Natural killer cell (primary cell): ENCODE data around the gene NPEPPS. TPM values are rescaled to one million over a fixed set of nuclear protein-coding genes. Genes with fewer than 3 reads are reported as not detected.
"Not testable (repeated sequence)": the region's sequence is repeated elsewhere in the genome, so short reads cannot be mapped to it uniquely, and the experiment has no call there.

ENCODE experiments used
- ATAC-seq, 3 donors: fragments of 150-1000 bp in 2 of 3; fragments of 200-7000 bp in 1 of 3; cut with Tn5 transposase; 1 replicate in 1 of 3; 2 replicates in 2 of 3; pipeline ENCODE4 v1.10.0; 2021; ENCODE audit warnings: mild to moderate bottlenecking in 2 of 3, moderate library complexity in 2 of 3
- DNase-seq, 2 donors: peaks; one replicate each; pipeline versions ENCODE4 v3.0.0 to v3.0.0-alpha.2; 2013 to 2021; ENCODE audit warnings: mixed read lengths in 1 of 2
- H3K27ac ChIP-seq: one replicate; pipeline ENCODE4 v1.5.1; 2013; ENCODE audit warnings: mild to moderate bottlenecking, low read length
- H3K27me3 ChIP-seq: one replicate; pipeline ENCODE4 v1.6.1; 2013; ENCODE audit warnings: low read length; ENCODE audit not compliant: control insufficient read depth, insufficient read depth
- H3K36me3 ChIP-seq: one replicate; pipeline ENCODE4 v1.6.1; 2013; ENCODE audit warnings: low read length; ENCODE audit not compliant: control insufficient read depth, insufficient read depth
- H3K4me1 ChIP-seq: one replicate; pipeline ENCODE4 v1.6.1; 2013; ENCODE audit warnings: low read length; ENCODE audit not compliant: control insufficient read depth, insufficient read depth
- H3K4me3 ChIP-seq: one replicate; pipeline ENCODE4 v1.5.1; 2013; ENCODE audit warnings: low read length
- H3K9me3 ChIP-seq: one replicate; pipeline ENCODE4 v1.6.1; 2013; ENCODE audit warnings: low read length; ENCODE audit not compliant: control insufficient read depth, insufficient read depth
- H3K27ac Mint-ChIP-seq, 2 donors: one replicate each; pipeline ENCODE4 v1.8.0; 2022; ENCODE audit warnings: mild to moderate bottlenecking in 2 of 2, mixed read lengths in 2 of 2, moderate library complexity in 1 of 2
- H3K27me3 Mint-ChIP-seq, 2 donors: one replicate each; pipeline ENCODE4 v1.8.0; 2022; ENCODE audit warnings: low read depth in 2 of 2, mixed read lengths in 2 of 2
- H3K36me3 Mint-ChIP-seq: one replicate; pipeline ENCODE4 v1.8.0; 2022; ENCODE audit warnings: mixed read lengths
- H3K4me1 Mint-ChIP-seq, 2 donors: one replicate each; pipeline ENCODE4 v1.8.0; 2022; ENCODE audit warnings: mixed read lengths in 2 of 2
- H3K4me3 Mint-ChIP-seq: one replicate; pipeline ENCODE4 v1.8.0; 2022; ENCODE audit warnings: mild to moderate bottlenecking, moderate library complexity, mixed read lengths
- H3K9me3 Mint-ChIP-seq, 2 donors: one replicate each; pipeline ENCODE4 v1.8.0; 2022; ENCODE audit warnings: mixed read lengths in 2 of 2
- WGBS: methylation state at CpG from one replicate; pipeline ENCODE4 v1.1.7; 2013; ENCODE audit warnings: missing lambda C conversion rate; ENCODE audit not compliant: insufficient coverage; 5-methylcytosine and 5-hydroxymethylcytosine counted together
- intact Hi-C: fragments of 100-400 bp; cut with micrococcal nuclease; formaldehyde crosslinking; loops from one replicate; pipeline ENCODE4 v1.14.2; 2022
- total RNA-seq, 4 donors: library from RNA; stranded (reverse); fragments of 120-200 nt in 1 of 4; gene quantifications; one replicate each; pipeline versions ENCODE4 v1.2.3 to v1.2.4, GENCODE V29; 2013 to 2022

The NPEPPS gene
- total RNA-seq, 3 donors from 2014 or later (not counting 1 experiment from before 2014, with no cell fraction given): 139 to 168 (median 153) TPM

- H3K27ac ChIP-seq, H3K36me3 Mint-ChIP-seq, H3K36me3 ChIP-seq, DNase-seq, H3K27me3 ChIP-seq, H3K27ac Mint-ChIP-seq, H3K4me1 ChIP-seq, H3K9me3 Mint-ChIP-seq, intact Hi-C loops, H3K4me3 ChIP-seq, ATAC-seq, H3K27me3 Mint-ChIP-seq, H3K9me3 ChIP-seq, H3K4me1 Mint-ChIP-seq, H3K4me3 Mint-ChIP-seq: not testable (repeated sequence)
- WGBS: 100% methylated on average over 1 of the region's 3 CpGs
Observed at GRCh38 chr17:47539085-47539484, 8.2 kb downstream of the NPEPPS start.

GRCh38 chr17:47541676-47542075, 10.8 kb downstream of the NPEPPS start:
- H3K27me3 ChIP-seq, H3K36me3 ChIP-seq, ATAC-seq, H3K27me3 Mint-ChIP-seq, intact Hi-C loops, H3K9me3 ChIP-seq, H3K4me1 ChIP-seq, H3K27ac ChIP-seq, H3K4me3 Mint-ChIP-seq, H3K9me3 Mint-ChIP-seq, H3K36me3 Mint-ChIP-seq, H3K4me3 ChIP-seq, H3K27ac Mint-ChIP-seq, DNase-seq, H3K4me1 Mint-ChIP-seq: not testable (repeated sequence)
- no CpG with 5 or more reads among the region's 2 CpGs for WGBS

DNA sequence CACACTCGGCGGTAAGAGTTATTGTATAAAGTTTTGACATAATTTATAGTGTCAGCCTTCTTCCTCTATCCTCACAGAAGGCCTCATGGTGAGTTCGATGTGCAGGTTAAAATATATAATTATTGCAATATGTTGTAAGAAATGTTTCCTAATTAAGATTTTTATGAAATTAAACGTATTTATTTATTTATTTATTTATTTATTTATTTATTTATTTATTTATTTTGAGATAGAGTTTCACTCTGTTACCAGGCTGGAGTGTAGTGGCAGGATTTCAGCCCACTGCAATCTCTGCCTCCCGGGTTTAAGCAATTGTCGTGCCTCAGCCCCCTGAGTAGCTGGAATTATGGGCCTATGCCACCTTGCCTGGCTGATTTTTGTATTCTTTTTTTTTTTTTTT, 13.4 kb downstream of the NPEPPS start:
- H3K36me3 ChIP-seq, H3K36me3 Mint-ChIP-seq, H3K9me3 Mint-ChIP-seq, H3K27ac Mint-ChIP-seq, H3K27me3 Mint-ChIP-seq, H3K4me3 Mint-ChIP-seq, H3K4me1 ChIP-seq, intact Hi-C loops, H3K4me1 Mint-ChIP-seq, ATAC-seq, H3K27ac ChIP-seq, H3K9me3 ChIP-seq, H3K4me3 ChIP-seq, DNase-seq, H3K27me3 ChIP-seq: not testable (repeated sequence)
- no CpG with 5 or more reads among the region's 6 CpGs for WGBS

DNA sequence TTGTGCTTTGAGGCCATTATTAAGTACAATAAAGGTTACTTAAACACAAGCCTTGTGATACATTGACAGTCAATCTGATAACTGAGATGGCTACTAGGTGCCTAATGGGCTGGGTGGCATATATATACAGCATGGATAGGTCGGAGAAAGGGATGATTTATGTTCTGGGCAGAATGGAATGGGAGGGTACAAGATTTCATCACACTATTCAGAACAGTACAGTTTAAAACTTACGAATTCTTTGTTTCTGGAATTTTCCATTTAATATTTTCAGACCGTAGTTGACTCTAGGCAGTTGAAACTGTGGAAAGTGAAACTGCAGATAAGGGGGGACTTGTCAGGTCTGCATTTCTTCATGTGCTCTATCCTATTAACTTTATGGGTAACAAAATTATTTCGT, 23.8 kb downstream of the NPEPPS start:
- ATAC-seq, H3K27ac Mint-ChIP-seq, H3K36me3 ChIP-seq, H3K36me3 Mint-ChIP-seq, H3K9me3 ChIP-seq, H3K27ac ChIP-seq, H3K27me3 ChIP-seq, H3K4me1 ChIP-seq, DNase-seq, H3K4me3 ChIP-seq, intact Hi-C loops, H3K27me3 Mint-ChIP-seq, H3K4me1 Mint-ChIP-seq, H3K9me3 Mint-ChIP-seq, H3K4me3 Mint-ChIP-seq: not testable (repeated sequence)
- 100% methylated on average over 1 of the region's 4 CpGs for WGBS

- H3K27ac ChIP-seq, ATAC-seq, H3K4me3 Mint-ChIP-seq, H3K27ac Mint-ChIP-seq, H3K4me1 Mint-ChIP-seq, intact Hi-C loops, H3K9me3 ChIP-seq, H3K27me3 ChIP-seq, H3K36me3 Mint-ChIP-seq, H3K9me3 Mint-ChIP-seq, H3K4me1 ChIP-seq, H3K27me3 Mint-ChIP-seq, H3K4me3 ChIP-seq, DNase-seq, H3K36me3 ChIP-seq: not testable (repeated sequence)
- WGBS: no CpG with 5 or more reads among the region's 3 CpGs
Observed at GRCh38 chr17:47556108-47556507, 25.2 kb downstream of the NPEPPS start.

DNA sequence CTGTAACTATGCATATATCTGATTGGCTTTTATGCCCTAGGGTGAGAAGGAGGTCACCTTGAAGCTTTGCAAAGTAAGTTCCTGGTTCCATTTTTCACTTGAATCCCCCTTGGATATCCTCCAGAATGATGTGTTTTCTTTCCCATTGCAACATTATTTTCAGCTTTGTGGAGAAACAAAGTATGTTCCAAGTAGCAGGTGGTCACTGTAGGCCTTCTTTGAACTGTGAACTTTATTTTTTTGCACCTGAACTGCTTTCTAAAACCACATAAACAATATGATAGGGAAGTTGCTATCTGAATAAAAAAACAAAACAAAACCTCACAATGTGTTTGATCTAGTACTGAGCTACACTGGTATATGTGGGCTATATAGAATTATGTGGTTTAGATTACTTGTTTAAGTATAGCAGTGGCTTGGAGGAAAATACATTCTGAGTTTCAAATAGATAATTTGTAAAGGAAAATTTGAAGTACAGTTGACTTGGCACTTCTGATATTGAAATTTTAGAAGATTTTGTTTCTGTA, 29.7 kb downstream of the NPEPPS start:
- H3K9me3 Mint-ChIP-seq, H3K27me3 ChIP-seq, H3K4me3 ChIP-seq, H3K4me1 ChIP-seq, H3K36me3 Mint-ChIP-seq, DNase-seq, H3K4me3 Mint-ChIP-seq, H3K27ac Mint-ChIP-seq, H3K9me3 ChIP-seq, H3K27me3 Mint-ChIP-seq, intact Hi-C loops, ATAC-seq, H3K36me3 ChIP-seq, H3K27ac ChIP-seq: not testable (repeated sequence)
- H3K4me1 Mint-ChIP-seq: peaks cover 14 to 20% of the 10 kb centered on the region in 2 donors

GRCh38 chr17:47561698-47562405, 30.9 kb downstream of the NPEPPS start:
- H3K4me3 ChIP-seq, H3K27ac ChIP-seq, H3K27me3 Mint-ChIP-seq, intact Hi-C loops, DNase-seq, H3K4me1 ChIP-seq, H3K36me3 Mint-ChIP-seq, H3K27me3 ChIP-seq, H3K36me3 ChIP-seq, H3K9me3 Mint-ChIP-seq, H3K4me3 Mint-ChIP-seq, H3K9me3 ChIP-seq: not testable (repeated sequence)
- WGBS: 86% methylated on average over 3 of the region's 5 CpGs
- peak overlapping the region; percentile 31 to 75 for H3K27ac Mint-ChIP-seq
- ATAC-seq: peak in 1 of 3 donors; percentile 17
- peaks cover 16 to 22% of the 10 kb centered on the region in 2 donors for H3K4me1 Mint-ChIP-seq

GRCh38 chr17:47562406-47562705, 31.4 kb downstream of the NPEPPS start:
- H3K27me3 ChIP-seq, intact Hi-C loops: not testable (repeated sequence)
- peak in 1 of 3 donors; percentile 24 for ATAC-seq

More at GRCh38 chr17:47562406-47562705, 31.4 kb downstream of the NPEPPS start:
- not testable (repeated sequence) for H3K36me3 ChIP-seq, DNase-seq, H3K9me3 Mint-ChIP-seq, H3K27me3 Mint-ChIP-seq, H3K9me3 ChIP-seq, H3K4me3 Mint-ChIP-seq, H3K27ac ChIP-seq, H3K4me1 ChIP-seq, H3K36me3 Mint-ChIP-seq, H3K4me3 ChIP-seq
- Mint-ChIP-seq H3K27ac (peak overlapping the region in 1 of 2 donors; percentile 75), H3K4me1 (peaks cover 21 to 26% of the 10 kb centered on the region in 2 donors)
